ENCODE measurements around the gene S100A13.

Gene S100A13

GRCh38 chr1:153610334-153610733 is 17.0 kb downstream of the S100A13 start:
- Histone ChIP-seq H3K36me3 (no peaks in the 10 kb centered on the region), H4K20me1 (no peaks in the 10 kb centered on the region), H3K4me3 (no peak overlapping the region), H3K4me2 (peak overlapping the region; percentile 57), H3K4me1 (peaks cover 49% of the 10 kb centered on the region), H3K9me3 (no peaks in the 10 kb centered on the region), H3K9ac (no peak overlapping the region), H3K27me3 (no peaks in the 10 kb centered on the region), H3K27ac (no peak overlapping the region)
- TF ChIP-seq Cebpa-rat (IDR thresholded peaks at IDR 0.05): no peak

- Histone ChIP-seq H3K36me3 (no peaks in the 10 kb centered on the region), H3K27me3 (no peaks in the 10 kb centered on the region), H3K9ac (peak overlapping the region; percentile 18; the same call in 1 of the 2 replicates), H3K4me2 (peak overlapping the region; percentile 57), H3K4me3 (no peak overlapping the region), H3K27ac (0 out of 2 replicates have a peak overlapping the region, but pooled peaks have one; percentile 35), H3K9me3 (no peaks in the 10 kb centered on the region), H3K4me1 (peaks cover 43% of the 10 kb centered on the region), H4K20me1 (no peaks in the 10 kb centered on the region)
- TF ChIP-seq Cebpa-rat (IDR thresholded peaks at IDR 0.05): no peak
These were observed 17.8 kb downstream of the S100A13 start for GRCh38 chr1:153609585-153609907.

- Histone ChIP-seq H4K20me1 (no peaks in the 10 kb centered on the region), H3K4me1 (peaks cover 37% of the 10 kb centered on the region), H3K9me3 (no peaks in the 10 kb centered on the region), H3K27me3 (no peaks in the 10 kb centered on the region), H3K9ac (peak overlapping the region; percentile 18; the same call in 1 of the 2 replicates), H3K36me3 (no peaks in the 10 kb centered on the region), H3K4me3 (no peak overlapping the region), H3K4me2 (peak overlapping the region; percentile 57), H3K27ac (peak overlapping the region; percentile 59)
- no peak for TF ChIP-seq Cebpa-rat (IDR thresholded peaks at IDR 0.05)
These were observed 18.3 kb downstream of the S100A13 start for GRCh38 chr1:153608742-153609584.

GRCh38 chr1:153608089-153608682 is 19.1 kb downstream of the S100A13 start:
- no peaks in the 10 kb centered on the region for H3K27me3 ChIP-seq
- no peak for TF ChIP-seq Cebpa-rat (IDR thresholded peaks at IDR 0.05)
- H3K27ac ChIP-seq: peak overlapping the region; percentile 59
- H3K4me3 ChIP-seq: no peak overlapping the region
- H4K20me1 ChIP-seq: no peaks in the 10 kb centered on the region
- peaks cover 43% of the 10 kb centered on the region for H3K4me1 ChIP-seq
- H3K9ac ChIP-seq: no peak overlapping the region
- peak overlapping the region; percentile 57 for H3K4me2 ChIP-seq
- no peaks in the 10 kb centered on the region for H3K36me3 ChIP-seq
- no peaks in the 10 kb centered on the region for H3K9me3 ChIP-seq

- Histone ChIP-seq H3K4me1 (peaks cover 50% of the 10 kb centered on the region), H3K4me3 (no peak overlapping the region), H3K9ac (no peak overlapping the region), H3K27me3 (no peaks in the 10 kb centered on the region), H3K9me3 (no peaks in the 10 kb centered on the region), H3K36me3 (no peaks in the 10 kb centered on the region), H3K4me2 (peak overlapping the region; percentile 57), H3K27ac (0 out of 2 replicates have a peak overlapping the region, but pooled peaks have one; percentile 59), H4K20me1 (no peaks in the 10 kb centered on the region)
- TF ChIP-seq Cebpa-rat (IDR thresholded peaks at IDR 0.05): no peak
These were observed 19.9 kb downstream of the S100A13 start for GRCh38 chr1:153607381-153607780.

GRCh38 chr1:153606194-153606593 is 21.1 kb downstream of the S100A13 start:
- no peak overlapping the region for H3K27ac ChIP-seq
- TF ChIP-seq Cebpa-rat (IDR thresholded peaks at IDR 0.05): no peak

GRCh38 chr1:153602749-153603148 is 24.6 kb downstream of the S100A13 start:
- Histone ChIP-seq H3K36me3 (no peaks in the 10 kb centered on the region), H3K9ac (no peak overlapping the region), H3K9me3 (no peaks in the 10 kb centered on the region), H3K27ac (no peak overlapping the region), H3K4me1 (peaks cover 66% of the 10 kb centered on the region), H3K4me3 (no peak overlapping the region), H3K27me3 (no peaks in the 10 kb centered on the region), H3K4me2 (peak overlapping the region; percentile 95), H4K20me1 (no peaks in the 10 kb centered on the region)
- TF ChIP-seq Cebpa-rat (IDR thresholded peaks at IDR 0.05): no peak

More at GRCh38 chr1:153606194-153606593, 21.1 kb downstream of the S100A13 start:
- H3K4me1 ChIP-seq: peaks cover 61% of the 10 kb centered on the region
- no peak overlapping the region for H3K4me3 ChIP-seq
- H3K36me3 ChIP-seq: no peaks in the 10 kb centered on the region
- H3K4me2 ChIP-seq: no peak overlapping the region
- no peak overlapping the region for H3K9ac ChIP-seq
- no peaks in the 10 kb centered on the region for H3K9me3 ChIP-seq
- no peaks in the 10 kb centered on the region for H4K20me1 ChIP-seq
- H3K27me3 ChIP-seq: no peaks in the 10 kb centered on the region

GRCh38 chr1:153599847-153600246 is 27.5 kb downstream of the S100A13 start:
- H3K4me3 ChIP-seq: no peak overlapping the region
- H4K20me1 ChIP-seq: no peaks in the 10 kb centered on the region
- TF ChIP-seq Cebpa-rat (IDR thresholded peaks at IDR 0.05): no peak
- H3K36me3 ChIP-seq: no peaks in the 10 kb centered on the region
- peak overlapping the region; percentile 92 for H3K27ac ChIP-seq
- H3K27me3 ChIP-seq: no peaks in the 10 kb centered on the region
- peak overlapping the region; percentile 95 for H3K4me2 ChIP-seq
- H3K4me1 ChIP-seq: peaks cover 73% of the 10 kb centered on the region
- no peaks in the 10 kb centered on the region for H3K9me3 ChIP-seq
- peak overlapping the region; percentile 51; the same call in 1 of the 2 replicates for H3K9ac ChIP-seq

GRCh38 chr1:153598309-153599172 is 28.8 kb downstream of the S100A13 start:
- Histone ChIP-seq H3K27me3 (no peaks in the 10 kb centered on the region), H3K9me3 (no peaks in the 10 kb centered on the region), H4K20me1 (no peaks in the 10 kb centered on the region), H3K36me3 (no peaks in the 10 kb centered on the region), H3K4me2 (peak overlapping the region; percentile 95), H3K9ac (peak overlapping the region; percentile 81), H3K4me1 (peaks cover 71% of the 10 kb centered on the region), H3K4me3 (peak overlapping the region; percentile 35; the same call in 1 of the 2 replicates), H3K27ac (peak overlapping the region; percentile 96)
- TF ChIP-seq Cebpa-rat (IDR thresholded peaks at IDR 0.05): no peak
